Transverse colon (tissue), 4 donors: ENCODE data around the gene ERC2. TPM values are rescaled to one million over a fixed set of nuclear protein-coding genes. Genes with fewer than 3 reads are reported as not detected.

Experiments
- DNase-seq: peaks from one replicate; pipeline ENCODE4 v3.0.0-alpha.2; 2019
- H3K27ac ChIP-seq, 4 donors: fragments of 200-600 bp; sonication (generic); 2 replicates each; pipeline ENCODE4 v1.5.1; 2016 to 2018; ENCODE audit warnings: inconsistent platforms in 4 of 4
- H3K27me3 ChIP-seq: fragments of 200-600 bp; sonication (generic); 2 replicates; pipeline ENCODE4 v1.5.1; 2017; ENCODE audit warnings: inconsistent platforms
- H3K36me3 ChIP-seq, 4 donors: fragments of 200-600 bp; sonication (generic); 2 replicates each; pipeline ENCODE4 v1.5.1; 2017 to 2019; ENCODE audit warnings: inconsistent platforms in 4 of 4
- H3K4me1 ChIP-seq, 4 donors: fragments of 200-600 bp; sonication (generic); 2 replicates each; pipeline ENCODE4 v1.5.1; 2017 to 2020; ENCODE audit warnings: inconsistent platforms in 4 of 4
- H3K4me3 ChIP-seq, 4 donors: fragments of 200-600 bp; sonication (generic); 1 replicate in 1 of 4; 2 replicates in 3 of 4; pipeline versions ENCODE4 v1.5.1 to v1.6.1; 2017 to 2019; ENCODE audit warnings: inconsistent platforms in 4 of 4
- H3K9me3 ChIP-seq, 2 donors: fragments of 200-600 bp; sonication (generic); 2 replicates each; pipeline ENCODE4 v1.5.1; 2017 to 2019; ENCODE audit warnings: inconsistent platforms in 2 of 2
- CTCF ChIP-seq, 5 experiments: fragments of 200-600 bp in 3 of 5; fragments of 450-650 bp in 2 of 5; sonication (generic) in 3 of 5; IDR thresholded peaks; 1 replicate in 2 of 5; 2 replicates in 3 of 5; pipeline ENCODE4 v1.5.1; 2016 to 2017; ENCODE audit warnings: antibody characterized with exemption in 5 of 5, inconsistent platforms in 3 of 5, mild to moderate bottlenecking in 2 of 5, moderate library complexity in 1 of 5
- EP300 ChIP-seq: sonication (generic); formaldehyde crosslinking; IDR thresholded peaks from one replicate; pipeline ENCODE4 v1.6.1; 2017; ENCODE audit warnings: antibody characterized with exemption, low read depth
- POLR2A ChIP-seq: fragments of 450-650 bp; IDR thresholded peaks from one replicate; pipeline ENCODE4 v1.6.1; 2016; ENCODE audit warnings: antibody characterized with exemption, mild to moderate bottlenecking, moderate library complexity
- POLR2AphosphoS5 ChIP-seq, 3 donors: sonication (generic); formaldehyde crosslinking; IDR thresholded peaks; one replicate each; pipeline ENCODE4 v1.6.1; 2016; ENCODE audit warnings: antibody characterized with exemption in 3 of 3
- WGBS, 2 donors: methylation state at CpG; one replicate each; pipeline ENCODE4 v1.1.5; 2018; ENCODE audit warnings: low coverage in 1 of 2; 5-methylcytosine and 5-hydroxymethylcytosine counted together
- in situ Hi-C, 4 donors: fragments of 200-750 bp; cut with MboI; loops; one replicate each; pipeline versions ENCODE4 v1.15.0 to v1.15.1; 2017; ENCODE audit warnings: low sequenced_read_pairs in 3 of 4, low pct_ligation_motif_present in 1 of 4, low pct_unique_long_range_greater_than_20kb in 1 of 4
- intact Hi-C: fragments of 100-400 bp; cut with DNase I; formaldehyde crosslinking; loops from one replicate; pipeline ENCODE4 v1.15.1; 2023; ENCODE audit warnings: low total_unique reads
- total RNA-seq, 4 donors: library from RNA; depleted of rRNA; stranded (reverse); fragments of >200 nt; gene quantifications; one replicate each; pipeline ENCODE4 v1.1.0, GENCODE V29; 2016

ERC2 gene
- total RNA-seq, 4 donors from 2014 or later = 0.41 to 1.3 TPM; not detected in 2

DNA sequence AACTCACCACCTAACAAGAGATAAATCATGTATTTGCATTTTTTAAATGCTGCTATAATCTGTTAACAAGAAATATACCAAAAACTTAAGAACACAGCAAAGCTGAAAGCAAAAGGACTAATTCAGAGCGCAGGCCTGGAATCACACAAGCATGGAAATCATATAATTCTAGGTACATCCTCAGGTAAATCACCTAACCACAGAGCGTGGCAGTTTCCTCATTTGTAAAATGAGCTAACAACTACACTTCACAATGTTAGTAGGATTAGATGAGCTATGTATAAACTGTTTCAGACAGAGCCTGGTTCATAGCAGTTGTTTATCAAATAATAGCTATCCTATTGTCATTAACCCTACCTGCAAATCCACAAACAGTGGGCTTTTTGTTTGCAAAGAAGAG is 146.4 kb downstream of the ERC2 start:
- no peak overlapping the region for H3K4me3 ChIP-seq
- TF ChIP-seq CTCF (IDR thresholded peaks at IDR 0.05) = no peak
- no peak for TF ChIP-seq POLR2AphosphoS5 (IDR thresholded peaks at IDR 0.05)
- no peak for TF ChIP-seq POLR2A
- TF ChIP-seq EP300 = no peak
- no peaks in the 10 kb centered on the region for H3K4me1 ChIP-seq
- H3K27ac ChIP-seq = no peak overlapping the region
- in situ Hi-C loops (no loop called here), intact Hi-C loops (loop anchor here (10.0 kb wide), 1 partner anchor 1733 kb away; no protein-coding TSS in a partner anchor)
- H3K36me3 ChIP-seq = no peaks in the 10 kb centered on the region
- 79 to 82% methylated on average over 2 of the region's 2 CpGs for WGBS, 2 donors
- no peaks in the 10 kb centered on the region for H3K9me3 ChIP-seq
- DNase-seq = no peak
- H3K27me3 ChIP-seq = no peaks in the 10 kb centered on the region

GRCh38 chr3:56321383-56321782 is 146.9 kb downstream of the ERC2 start:
- H3K27me3 ChIP-seq = no peaks in the 10 kb centered on the region
- no peak for DNase-seq
- WGBS, 2 donors = 44 to 45% methylated on average over 1 of the region's 1 CpG
- no peak overlapping the region for H3K4me3 ChIP-seq
- in situ Hi-C loops = no loop called here
- TF ChIP-seq POLR2AphosphoS5 (IDR thresholded peaks at IDR 0.05) (no peak), CTCF (IDR thresholded peaks at IDR 0.05) (no peak), EP300 (no peak), POLR2A (no peak)
- intact Hi-C loops = loop anchor here (10.0 kb wide), 1 partner anchor 1733 kb away; no protein-coding TSS in a partner anchor
- H3K4me1 ChIP-seq = no peaks in the 10 kb centered on the region
- H3K27ac ChIP-seq = no peak overlapping the region
- no peaks in the 10 kb centered on the region for H3K36me3 ChIP-seq
- no peaks in the 10 kb centered on the region for H3K9me3 ChIP-seq

- in situ Hi-C loops (no loop called here), intact Hi-C loops (loop anchor here (10.0 kb wide), 1 partner anchor 1734 kb away; no protein-coding TSS in a partner anchor)
- H3K27me3 ChIP-seq = no peaks in the 10 kb centered on the region
- no peaks in the 10 kb centered on the region for H3K4me1 ChIP-seq
- H3K9me3 ChIP-seq = no peaks in the 10 kb centered on the region
- no peak overlapping the region for H3K4me3 ChIP-seq
- no peak for DNase-seq
- no peak overlapping the region for H3K27ac ChIP-seq
- H3K36me3 ChIP-seq = no peaks in the 10 kb centered on the region
- TF ChIP-seq POLR2AphosphoS5 (IDR thresholded peaks at IDR 0.05) = no peak
- TF ChIP-seq POLR2A = no peak
- no peak for TF ChIP-seq CTCF (IDR thresholded peaks at IDR 0.05)
- 67 to 72% methylated on average over 5 of the region's 5 CpGs for WGBS, 2 donors
Observed at GRCh38 chr3:56320883-56321282, 147.4 kb downstream of the ERC2 start.

GRCh38 chr3:56318891-56319290 is 149.4 kb downstream of the ERC2 start:
- no peaks in the 10 kb centered on the region for H3K27me3 ChIP-seq
- intact Hi-C loops = no loop called here
- 85 to 90% methylated on average over 3 of the region's 3 CpGs for WGBS, 2 donors

More at GRCh38 chr3:56318891-56319290, 149.4 kb downstream of the ERC2 start:
- Histone ChIP-seq H3K4me3 (no peak overlapping the region), H3K9me3 (no peaks in the 10 kb centered on the region), H3K27ac (no peak overlapping the region), H3K4me1 (no peaks in the 10 kb centered on the region), H3K36me3 (no peaks in the 10 kb centered on the region)
- no peak for TF ChIP-seq EP300
- no peak for TF ChIP-seq POLR2AphosphoS5 (IDR thresholded peaks at IDR 0.05)
- no peak for TF ChIP-seq POLR2A
- TF ChIP-seq CTCF (IDR thresholded peaks at IDR 0.05) = no peak
- in situ Hi-C loops = no loop called here
- DNase-seq = no peak
